Measurements from ENCODE around the gene CA5B.

- no peak for TF ChIP-seq YY1 (IDR thresholded peaks at IDR 0.05; ENCODE audit: insufficient read depth, insufficient read length)
- no peak for TF ChIP-seq ZNF274 (IDR thresholded peaks at IDR 0.05; ENCODE audit: low read depth, low read length)
Measured at GRCh38 chrX:15745179-15745578, 7.1 kb downstream of the CA5B start.
